ENCODE measurements around the gene KCNQ2. TPM values are rescaled to one million over a fixed set of nuclear protein-coding genes. Genes with fewer than 3 reads are reported as not detected.

The KCNQ2 gene
- total RNA-seq, 2 donors from 2014 or later, result not detected

DNA sequence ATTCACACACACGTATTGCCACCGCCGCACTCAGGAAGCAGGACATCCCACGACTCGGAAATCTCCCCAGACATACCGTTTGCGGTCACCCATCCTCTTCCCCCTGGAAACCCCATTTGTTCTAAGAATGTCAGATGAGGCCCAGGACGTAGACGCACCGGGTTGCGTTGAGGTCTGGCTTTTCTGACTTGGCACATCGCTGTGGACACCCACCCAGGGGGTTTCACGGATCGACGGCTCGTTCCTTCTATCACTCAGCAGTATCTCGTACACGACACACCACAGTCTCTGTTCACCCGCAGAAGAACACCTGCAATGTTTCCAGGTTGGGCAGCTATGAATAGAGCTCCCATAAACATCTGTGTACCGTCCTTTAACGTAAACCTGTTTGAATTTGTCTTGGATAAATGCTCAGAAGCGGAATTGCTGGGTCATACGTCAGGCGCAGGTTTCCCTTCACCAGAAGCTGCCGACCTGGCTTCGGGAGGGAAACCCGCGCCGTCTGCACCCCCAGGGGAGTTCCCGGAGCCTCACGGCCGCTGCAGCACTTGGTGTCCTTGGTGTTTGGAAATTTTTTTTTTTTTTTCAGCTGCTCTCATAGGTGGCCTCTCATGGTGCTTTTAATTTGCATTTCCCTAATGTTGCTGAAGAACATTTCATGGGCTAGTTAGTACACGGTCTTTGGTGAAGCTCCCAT lies 35.8 kb upstream of the KCNQ2 start:
- H3K4me3 ChIP-seq, result no peak overlapping the region
- H3K27me3 ChIP-seq, result no peaks in the 10 kb centered on the region
- peaks cover 0 to 13% of the 10 kb centered on the region in 2 donors for H3K9me3 ChIP-seq
- H3K36me3 ChIP-seq, result no peaks in the 10 kb centered on the region
- DNase-seq (ENCODE audit: low spot score), result no peak
- no peak overlapping the region for H3K27ac ChIP-seq
- H3K4me1 ChIP-seq, result no peaks in the 10 kb centered on the region
- TF ChIP-seq, protein P1, sequence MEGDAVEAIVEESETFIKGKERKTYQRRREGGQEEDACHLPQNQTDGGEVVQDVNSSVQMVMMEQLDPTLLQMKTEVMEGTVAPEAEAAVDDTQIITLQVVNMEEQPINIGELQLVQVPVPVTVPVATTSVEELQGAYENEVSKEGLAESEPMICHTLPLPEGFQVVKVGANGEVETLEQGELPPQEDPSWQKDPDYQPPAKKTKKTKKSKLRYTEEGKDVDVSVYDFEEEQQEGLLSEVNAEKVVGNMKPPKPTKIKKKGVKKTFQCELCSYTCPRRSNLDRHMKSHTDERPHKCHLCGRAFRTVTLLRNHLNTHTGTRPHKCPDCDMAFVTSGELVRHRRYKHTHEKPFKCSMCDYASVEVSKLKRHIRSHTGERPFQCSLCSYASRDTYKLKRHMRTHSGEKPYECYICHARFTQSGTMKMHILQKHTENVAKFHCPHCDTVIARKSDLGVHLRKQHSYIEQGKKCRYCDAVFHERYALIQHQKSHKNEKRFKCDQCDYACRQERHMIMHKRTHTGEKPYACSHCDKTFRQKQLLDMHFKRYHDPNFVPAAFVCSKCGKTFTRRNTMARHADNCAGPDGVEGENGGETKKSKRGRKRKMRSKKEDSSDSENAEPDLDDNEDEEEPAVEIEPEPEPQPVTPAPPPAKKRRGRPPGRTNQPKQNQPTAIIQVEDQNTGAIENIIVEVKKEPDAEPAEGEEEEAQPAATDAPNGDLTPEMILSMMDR (IDR thresholded peaks at IDR 0.05), result no peak

DNA sequence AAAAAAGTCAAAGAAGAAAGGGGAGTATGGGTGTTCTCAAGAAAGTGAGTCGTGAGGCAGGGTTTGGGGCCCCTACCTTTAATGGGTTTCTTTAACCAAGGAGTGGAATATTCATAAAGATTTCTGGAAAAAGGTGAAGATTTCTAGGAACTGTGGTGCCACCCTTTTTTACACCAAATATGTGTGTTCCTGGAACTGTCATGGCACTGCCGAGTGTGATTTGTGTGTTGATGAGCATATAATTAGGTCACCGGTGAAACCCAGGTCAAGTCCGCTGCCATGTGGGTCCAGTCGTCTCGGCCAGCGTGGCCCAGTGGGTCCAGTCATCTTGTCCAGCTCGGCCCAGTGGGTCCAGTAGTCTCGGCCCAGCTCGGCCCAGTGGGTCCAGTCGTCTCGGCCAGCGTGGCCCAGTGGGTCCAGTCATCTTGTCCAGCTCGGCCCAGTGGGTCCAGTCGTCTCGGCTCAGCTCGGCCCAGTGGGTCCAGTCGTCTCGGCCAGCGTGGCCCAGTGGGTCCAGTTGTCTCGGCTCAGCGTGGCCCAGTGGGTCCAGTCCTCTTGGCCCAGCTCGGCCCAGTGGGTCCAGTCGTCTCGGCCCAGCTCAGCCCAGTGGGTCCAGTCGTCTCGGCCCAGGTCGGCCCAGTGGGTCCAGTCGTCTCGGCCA lies 34.8 kb upstream of the KCNQ2 start:
- TF ChIP-seq, protein P1 (IDR thresholded peaks at IDR 0.05), result no peak
- Histone ChIP-seq H3K4me3 (no peak overlapping the region), H3K9me3 (peaks cover 0 to 13% of the 10 kb centered on the region in 2 donors), H3K36me3 (no peaks in the 10 kb centered on the region), H3K27me3 (no peaks in the 10 kb centered on the region), H3K4me1 (peaks cover 0 to 6% of the 10 kb centered on the region in 2 donors), H3K27ac (no peak overlapping the region)
- no peak for DNase-seq (ENCODE audit: low spot score)

DNA sequence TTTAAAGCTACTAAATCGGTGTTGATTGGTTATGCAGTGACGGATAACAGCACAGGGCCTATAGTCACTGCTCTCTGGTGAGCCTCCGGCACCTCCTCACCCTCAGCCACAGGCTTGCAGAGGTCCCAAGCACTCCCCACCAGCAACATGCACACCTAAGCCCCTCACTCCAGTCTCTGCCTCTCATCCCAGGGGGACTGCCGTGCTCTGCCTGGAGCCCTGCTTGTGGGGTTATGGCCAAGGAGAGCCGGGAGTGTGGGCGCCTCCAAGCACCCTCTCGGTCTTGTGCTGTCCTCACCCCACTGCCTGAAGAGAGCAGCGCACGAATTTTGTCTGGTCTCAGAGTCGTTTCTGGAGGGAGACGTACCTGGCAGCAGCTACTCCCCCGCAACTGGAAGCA lies 33.3 kb upstream of the KCNQ2 start:
- Histone ChIP-seq H3K4me3 (no peak overlapping the region), H3K27me3 (no peaks in the 10 kb centered on the region), H3K4me1 (peaks cover 0 to 18% of the 10 kb centered on the region in 2 donors), H3K9me3 (peaks cover 0 to 13% of the 10 kb centered on the region in 2 donors), H3K27ac (no peak overlapping the region), H3K36me3 (no peaks in the 10 kb centered on the region)
- TF ChIP-seq, protein P1 (IDR thresholded peaks at IDR 0.05), result no peak
- no peak for DNase-seq (ENCODE audit: low spot score)

DNA sequence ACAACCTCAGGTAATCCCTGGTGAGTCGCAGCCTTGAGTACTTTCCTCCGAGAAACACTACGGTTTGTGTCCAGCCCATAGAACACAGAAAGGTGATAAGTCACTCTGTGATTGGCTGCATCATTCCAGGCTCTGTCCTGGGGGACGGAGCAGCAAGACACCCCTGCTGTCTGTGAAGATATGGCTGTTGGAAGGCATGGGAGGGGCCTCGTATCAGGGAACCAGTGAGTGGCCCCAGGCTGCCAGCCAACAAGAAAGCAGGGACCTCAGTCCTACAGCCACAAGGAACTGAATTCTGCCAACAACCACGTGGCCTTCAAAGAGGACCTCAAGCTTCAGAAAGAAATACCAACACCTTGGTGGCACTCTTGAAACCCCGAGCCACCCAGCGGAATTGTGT lies 32.8 kb upstream of the KCNQ2 start:
- no peak for DNase-seq (ENCODE audit: low spot score)
- Histone ChIP-seq H3K27me3 (no peaks in the 10 kb centered on the region), H3K4me3 (no peak overlapping the region), H3K36me3 (no peaks in the 10 kb centered on the region), H3K4me1 (peaks cover 0 to 21% of the 10 kb centered on the region in 2 donors), H3K9me3 (peaks cover 0 to 13% of the 10 kb centered on the region in 2 donors), H3K27ac (no peak overlapping the region)
- TF ChIP-seq, protein P1 (IDR thresholded peaks at IDR 0.05), result no peak

DNA sequence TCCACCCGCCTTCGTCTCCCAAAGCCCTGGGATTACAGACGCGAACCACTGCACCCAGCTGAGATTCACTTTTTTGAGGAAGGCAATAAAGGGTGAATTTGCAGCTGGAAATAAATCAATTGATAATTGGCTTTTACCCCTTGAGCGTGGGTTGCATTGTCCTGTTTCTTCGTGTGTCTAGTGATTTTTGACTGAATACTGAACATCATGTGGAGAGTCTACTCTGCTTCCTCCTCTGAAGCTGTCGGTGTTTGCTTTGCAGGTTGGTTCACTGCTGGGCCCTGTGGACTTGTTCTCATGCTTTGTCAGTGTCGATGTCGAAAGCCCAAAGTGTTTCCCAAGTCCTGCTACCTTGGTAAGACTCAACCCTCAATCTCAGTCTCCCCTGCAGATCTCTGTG lies 32.2 kb upstream of the KCNQ2 start:
- TF ChIP-seq, protein P1 (IDR thresholded peaks at IDR 0.05), result no peak
- H3K27me3 ChIP-seq, result peaks cover 0 to 4% of the 10 kb centered on the region in 2 donors
- no peak overlapping the region for H3K27ac ChIP-seq
- H3K4me3 ChIP-seq, result no peak overlapping the region
- peaks cover 0 to 27% of the 10 kb centered on the region in 2 donors for H3K4me1 ChIP-seq
- H3K9me3 ChIP-seq, result peaks cover 0 to 13% of the 10 kb centered on the region in 2 donors
- DNase-seq (ENCODE audit: low spot score), result no peak
- no peaks in the 10 kb centered on the region for H3K36me3 ChIP-seq

Data from right atrium auricular region (tissue), 2 donors.